Measurements from ENCODE around the gene SEMA5A.

SEMA5A gene

DNA sequence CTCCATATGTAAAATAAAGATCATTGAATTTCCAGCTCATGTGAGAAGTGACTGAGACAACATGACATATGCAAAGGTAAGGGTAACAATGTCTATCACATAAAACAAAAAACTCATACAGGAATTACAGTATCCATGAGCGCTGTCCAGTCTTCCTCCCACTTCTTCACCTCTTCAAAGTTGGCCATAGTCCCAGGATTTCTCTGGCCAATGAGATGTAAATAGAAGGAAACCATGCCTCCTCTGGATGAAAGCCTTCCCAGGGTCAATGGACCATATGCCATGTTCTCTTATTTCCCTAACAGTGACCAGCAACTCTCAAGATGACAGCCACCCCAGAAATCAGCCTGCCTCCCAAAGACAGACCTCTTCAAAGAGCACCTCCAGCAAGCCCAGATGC lies 75.5 kb downstream of the SEMA5A start:
- no peak overlapping the region for H3K27ac ChIP-seq (ENCODE audit: extremely low read depth, low read depth, low read length)
- peaks cover 4% of the 10 kb centered on the region for H3K4me1 ChIP-seq (ENCODE audit: control insufficient read depth, insufficient read depth, low read length)
- H3K9me3 ChIP-seq (ENCODE audit: control insufficient read depth, insufficient read depth, low read depth, low read length) = no peaks in the 10 kb centered on the region
- POLR2A ChIA-PET = no interaction called here
- no peak overlapping the region for H3K4me3 ChIP-seq (ENCODE audit: low read depth, low read length)
- H3K36me3 ChIP-seq (ENCODE audit: control insufficient read depth in 2 of 2, insufficient read depth in 1 of 2, low read length in 2 of 2) = no peaks in the 10 kb centered on the region
- CTCF ChIA-PET = no interaction called here
- no peak for TF ChIP-seq KLF1 (tag by site-specific recombination; IDR thresholded peaks at IDR 0.05)
- TF ChIP-seq, protein P1, sequence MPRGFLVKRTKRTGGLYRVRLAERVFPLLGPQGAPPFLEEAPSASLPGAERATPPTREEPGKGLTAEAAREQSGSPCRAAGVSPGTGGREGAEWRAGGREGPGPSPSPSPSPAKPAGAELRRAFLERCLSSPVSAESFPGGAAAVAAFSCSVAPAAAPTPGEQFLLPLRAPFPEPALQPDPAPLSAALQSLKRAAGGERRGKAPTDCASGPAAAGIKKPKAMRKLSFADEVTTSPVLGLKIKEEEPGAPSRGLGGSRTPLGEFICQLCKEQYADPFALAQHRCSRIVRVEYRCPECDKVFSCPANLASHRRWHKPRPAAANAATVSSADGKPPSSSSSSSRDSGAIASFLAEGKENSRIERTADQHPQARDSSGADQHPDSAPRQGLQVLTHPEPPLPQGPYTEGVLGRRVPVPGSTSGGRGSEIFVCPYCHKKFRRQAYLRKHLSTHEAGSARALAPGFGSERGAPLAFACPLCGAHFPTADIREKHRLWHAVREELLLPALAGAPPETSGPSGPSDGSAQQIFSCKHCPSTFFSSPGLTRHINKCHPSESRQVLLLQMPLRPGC (tag by site-specific recombination; IDR thresholded peaks at IDR 0.05) = no peak
- no peak for TF ChIP-seq ZNF37A (tag by site-specific recombination; IDR thresholded peaks at IDR 0.05)
- TF ChIP-seq ZNF585B (tag by site-specific recombination; IDR thresholded peaks at IDR 0.05) = no peak
- no peak for TF ChIP-seq ZNF701 (tag by site-specific recombination; IDR thresholded peaks at IDR 0.05)
- TF ChIP-seq ZBTB48 (tag by site-specific recombination; IDR thresholded peaks at IDR 0.05) = no peak
- no peak for TF ChIP-seq ZNF837 (tag by site-specific recombination; IDR thresholded peaks at IDR 0.05)
- TF ChIP-seq ZNF175 (tag by site-specific recombination; IDR thresholded peaks at IDR 0.05) = no peak
- TF ChIP-seq ZBTB7A (tag by site-specific recombination; IDR thresholded peaks at IDR 0.05; ENCODE audit: low read depth) = no peak
- no peak for TF ChIP-seq TRIM28 (IDR thresholded peaks at IDR 0.05; ENCODE audit: borderline replicate concordance, low read length)
- no peak for TF ChIP-seq ZNF114 (tag by site-specific recombination; IDR thresholded peaks at IDR 0.05)
- TF ChIP-seq ZNF658 (tag by site-specific recombination; IDR thresholded peaks at IDR 0.05) = no peak
- TF ChIP-seq, protein P2, sequence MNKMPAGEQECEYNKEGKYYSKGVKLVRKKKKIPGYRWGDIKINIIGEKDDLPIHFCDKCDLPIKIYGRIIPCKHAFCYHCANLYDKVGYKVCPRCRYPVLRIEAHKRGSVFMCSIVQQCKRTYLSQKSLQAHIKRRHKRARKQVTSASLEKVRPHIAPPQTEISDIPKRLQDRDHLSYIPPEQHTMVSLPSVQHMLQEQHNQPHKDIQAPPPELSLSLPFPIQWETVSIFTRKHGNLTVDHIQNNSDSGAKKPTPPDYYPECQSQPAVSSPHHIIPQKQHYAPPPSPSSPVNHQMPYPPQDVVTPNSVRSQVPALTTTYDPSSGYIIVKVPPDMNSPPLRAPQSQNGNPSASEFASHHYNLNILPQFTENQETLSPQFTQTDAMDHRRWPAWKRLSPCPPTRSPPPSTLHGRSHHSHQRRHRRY (tag by site-specific recombination; IDR thresholded peaks at IDR 0.05) = no peak
- TF ChIP-seq REPIN1 (tag by site-specific recombination; IDR thresholded peaks at IDR 0.05; ENCODE audit: low read depth) = no peak
- TF ChIP-seq, protein P3, sequence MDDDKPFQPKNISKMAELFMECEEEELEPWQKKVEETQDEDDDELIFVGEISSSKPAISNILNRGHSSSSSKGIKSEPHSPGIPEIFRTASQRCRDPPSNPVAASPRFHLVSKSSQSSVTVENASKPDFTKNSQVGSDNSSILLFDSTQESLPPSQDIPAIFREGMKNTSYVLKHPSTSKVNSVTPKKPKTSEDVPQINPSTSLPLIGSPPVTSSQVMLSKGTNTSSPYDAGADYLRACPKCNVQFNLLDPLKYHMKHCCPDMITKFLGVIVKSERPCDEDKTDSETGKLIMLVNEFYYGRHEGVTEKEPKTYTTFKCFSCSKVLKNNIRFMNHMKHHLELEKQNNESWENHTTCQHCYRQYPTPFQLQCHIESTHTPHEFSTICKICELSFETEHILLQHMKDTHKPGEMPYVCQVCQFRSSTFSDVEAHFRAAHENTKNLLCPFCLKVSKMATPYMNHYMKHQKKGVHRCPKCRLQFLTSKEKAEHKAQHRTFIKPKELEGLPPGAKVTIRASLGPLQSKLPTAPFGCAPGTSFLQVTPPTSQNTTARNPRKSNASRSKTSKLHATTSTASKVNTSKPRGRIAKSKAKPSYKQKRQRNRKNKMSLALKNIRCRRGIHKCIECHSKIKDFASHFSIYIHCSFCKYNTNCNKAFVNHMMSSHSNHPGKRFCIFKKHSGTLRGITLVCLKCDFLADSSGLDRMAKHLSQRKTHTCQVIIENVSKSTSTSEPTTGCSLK (tag by site-specific recombination; IDR thresholded peaks at IDR 0.05) = no peak
- TF ChIP-seq ZNF214 (tag by site-specific recombination; IDR thresholded peaks at IDR 0.05; ENCODE audit: borderline replicate concordance) = no peak
- TF ChIP-seq ZNF629 (tag by site-specific recombination; IDR thresholded peaks at IDR 0.05) = no peak
- TF ChIP-seq ZNF48 (tag by site-specific recombination; IDR thresholded peaks at IDR 0.05) = no peak

DNA sequence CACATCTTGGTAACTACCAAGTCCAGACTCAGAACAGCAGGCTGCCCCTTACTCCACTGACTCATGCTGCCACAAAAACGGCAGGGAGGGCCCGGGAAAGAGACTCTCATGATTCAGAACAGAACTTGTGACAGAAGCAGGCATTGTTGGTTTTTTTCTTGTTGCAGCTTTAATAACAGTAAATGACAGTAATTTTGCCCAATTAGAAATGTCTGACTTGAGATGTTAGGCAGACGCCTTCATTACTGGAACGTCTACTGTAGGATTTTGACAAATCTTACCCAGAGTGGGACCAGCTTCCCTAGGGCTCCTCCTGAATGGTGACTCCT lies 77.9 kb downstream of the SEMA5A start:
- no peak overlapping the region for H3K4me3 ChIP-seq (ENCODE audit: low read depth, low read length)
- no peaks in the 10 kb centered on the region for H3K36me3 ChIP-seq (ENCODE audit: control insufficient read depth in 2 of 2, insufficient read depth in 1 of 2, low read length in 2 of 2)
- peak overlapping the region; percentile 66 for H3K27ac ChIP-seq (ENCODE audit: extremely low read depth, low read depth, low read length)
- ChIA-PET CTCF (no interaction called here), POLR2A (no interaction called here)
- no peaks in the 10 kb centered on the region for H3K9me3 ChIP-seq (ENCODE audit: control insufficient read depth, insufficient read depth, low read depth, low read length)
- peaks cover 9% of the 10 kb centered on the region for H3K4me1 ChIP-seq (ENCODE audit: control insufficient read depth, insufficient read depth, low read length)
- TF ChIP-seq, protein P4, sequence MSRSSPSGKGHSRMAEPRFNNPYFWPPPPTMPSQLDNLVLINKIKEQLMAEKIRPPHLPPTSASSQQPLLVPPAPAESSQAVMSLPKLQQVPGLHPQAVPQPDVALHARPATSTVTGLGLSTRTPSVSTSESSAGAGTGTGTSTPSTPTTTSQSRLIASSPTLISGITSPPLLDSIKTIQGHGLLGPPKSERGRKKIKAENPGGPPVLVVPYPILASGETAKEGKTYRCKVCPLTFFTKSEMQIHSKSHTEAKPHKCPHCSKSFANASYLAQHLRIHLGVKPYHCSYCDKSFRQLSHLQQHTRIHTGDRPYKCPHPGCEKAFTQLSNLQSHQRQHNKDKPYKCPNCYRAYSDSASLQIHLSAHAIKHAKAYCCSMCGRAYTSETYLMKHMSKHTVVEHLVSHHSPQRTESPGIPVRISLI (tag by site-specific recombination; IDR thresholded peaks at IDR 0.05) = no peak
- TF ChIP-seq, protein P5, sequence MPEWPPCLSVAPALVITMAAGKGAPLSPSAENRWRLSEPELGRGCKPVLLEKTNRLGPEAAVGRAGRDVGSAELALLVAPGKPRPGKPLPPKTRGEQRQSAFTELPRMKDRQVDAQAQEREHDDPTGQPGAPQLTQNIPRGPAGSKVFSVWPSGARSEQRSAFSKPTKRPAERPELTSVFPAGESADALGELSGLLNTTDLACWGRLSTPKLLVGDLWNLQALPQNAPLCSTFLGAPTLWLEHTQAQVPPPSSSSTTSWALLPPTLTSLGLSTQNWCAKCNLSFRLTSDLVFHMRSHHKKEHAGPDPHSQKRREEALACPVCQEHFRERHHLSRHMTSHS (tag by site-specific recombination; IDR thresholded peaks at IDR 0.05) = no peak
- TF ChIP-seq WT1 (tag by site-specific recombination; IDR thresholded peaks at IDR 0.05) = no peak
- no peak for TF ChIP-seq REPIN1 (tag by site-specific recombination; IDR thresholded peaks at IDR 0.05; ENCODE audit: low read depth)
- no peak for TF ChIP-seq MZF1 (tag by site-specific recombination; IDR thresholded peaks at IDR 0.05; ENCODE audit: borderline replicate concordance)
- TF ChIP-seq GLI2 (tag by site-specific recombination; IDR thresholded peaks at IDR 0.05; ENCODE audit: borderline replicate concordance, low read depth) = no peak
- TF ChIP-seq ZNF423 (tag by site-specific recombination; IDR thresholded peaks at IDR 0.05) = no peak
- TF ChIP-seq, protein P6, sequence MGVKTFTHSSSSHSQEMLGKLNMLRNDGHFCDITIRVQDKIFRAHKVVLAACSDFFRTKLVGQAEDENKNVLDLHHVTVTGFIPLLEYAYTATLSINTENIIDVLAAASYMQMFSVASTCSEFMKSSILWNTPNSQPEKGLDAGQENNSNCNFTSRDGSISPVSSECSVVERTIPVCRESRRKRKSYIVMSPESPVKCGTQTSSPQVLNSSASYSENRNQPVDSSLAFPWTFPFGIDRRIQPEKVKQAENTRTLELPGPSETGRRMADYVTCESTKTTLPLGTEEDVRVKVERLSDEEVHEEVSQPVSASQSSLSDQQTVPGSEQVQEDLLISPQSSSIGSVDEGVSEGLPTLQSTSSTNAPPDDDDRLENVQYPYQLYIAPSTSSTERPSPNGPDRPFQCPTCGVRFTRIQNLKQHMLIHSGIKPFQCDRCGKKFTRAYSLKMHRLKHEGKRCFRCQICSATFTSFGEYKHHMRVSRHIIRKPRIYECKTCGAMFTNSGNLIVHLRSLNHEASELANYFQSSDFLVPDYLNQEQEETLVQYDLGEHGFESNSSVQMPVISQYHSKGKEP (tag by site-specific recombination; IDR thresholded peaks at IDR 0.05) = no peak
- no peak for TF ChIP-seq ZNF350 (tag by site-specific recombination; IDR thresholded peaks at IDR 0.05)
- no peak for TF ChIP-seq GLIS1 (tag by site-specific recombination; IDR thresholded peaks at IDR 0.05)
- no peak for TF ChIP-seq ZNF354C (tag by site-specific recombination; IDR thresholded peaks at IDR 0.05; ENCODE audit: borderline replicate concordance, low read depth)
- TF ChIP-seq ZNF184 (tag by site-specific recombination; IDR thresholded peaks at IDR 0.05) = no peak
